Neural cell (in vitro differentiated cells): ENCODE results near the gene ACSM3. TPM values are rescaled to one million over a fixed set of nuclear protein-coding genes. Genes with fewer than 3 reads are reported as not detected.

ENCODE experiments used
- H2AFZ ChIP-seq: fragments of 200-600, 300-800 bp; sonication (generic), shearing (Covaris generic); 2 replicates; pipeline ENCODE4 v1.6.0; 2014; ENCODE audit warnings: low read depth, mild to moderate bottlenecking, antibody characterized with exemption, low read length, moderate library complexity
- H3F3A ChIP-seq: fragments of 200-600 bp; shearing (Covaris generic); 2 replicates; pipeline ENCODE4 v1.6.1; 2016; ENCODE audit warnings: mild to moderate bottlenecking, moderate library complexity, mixed read lengths, antibody characterized with exemption, low read length; ENCODE audit not compliant: insufficient read depth, poor library complexity, severe bottlenecking
- H3K27ac ChIP-seq: fragments of 200-600, 300-800 bp; sonication (generic), shearing (Covaris generic); 2 replicates; pipeline ENCODE4 v1.5.1; 2014; ENCODE audit warnings: mild to moderate bottlenecking, low read length, moderate library complexity
- H3K27me3 ChIP-seq: fragments of 300-800, 200-600 bp; sonication (generic), shearing (Covaris generic); 2 replicates; pipeline ENCODE4 v1.6.0; 2014; ENCODE audit warnings: mild to moderate bottlenecking, low read depth, low read length, moderate library complexity; ENCODE audit not compliant: insufficient read depth
- H3K36me3 ChIP-seq: fragments of 300-800, 200-600 bp; sonication (generic), shearing (Covaris generic); 2 replicates; pipeline ENCODE4 v1.5.1; 2014; ENCODE audit warnings: mild to moderate bottlenecking, antibody characterized with exemption, low read length, moderate library complexity; ENCODE audit not compliant: insufficient read depth
- H3K4me2 ChIP-seq: fragments of 300-800, 200-600 bp; sonication (generic), shearing (Covaris generic); 2 replicates; pipeline ENCODE4 v1.6.0; 2014; ENCODE audit warnings: mild to moderate bottlenecking, low read length
- H3K4me3 ChIP-seq: fragments of 300-800, 200-600 bp; sonication (generic), shearing (Covaris generic); 2 replicates; pipeline ENCODE4 v1.5.1; 2014; ENCODE audit warnings: mild to moderate bottlenecking, low read length, moderate library complexity
- H3K79me2 ChIP-seq: fragments of 200-600 bp; shearing (Covaris generic); replicated peaks from 2 replicates; pipeline ENCODE4 v1.6.0; 2014; ENCODE audit warnings: mild to moderate bottlenecking, low read length, moderate library complexity; ENCODE audit not compliant: insufficient read depth
- H3K9ac ChIP-seq: fragments of 300-800, 200-600 bp; sonication (generic), shearing (Covaris generic); 2 replicates; pipeline ENCODE4 v1.6.1; 2016; ENCODE audit warnings: mild to moderate bottlenecking, low read length, mixed read lengths
- H3K9me2 ChIP-seq: fragments of 200-600 bp; shearing (Covaris generic); 2 replicates; pipeline ENCODE4 v1.6.1; 2016; ENCODE audit warnings: mild to moderate bottlenecking, low read length, mixed read lengths; ENCODE audit not compliant: insufficient read depth
- H3K9me3 ChIP-seq: fragments of 200-600, 300-800 bp; sonication (generic), shearing (Covaris generic); 2 replicates; pipeline ENCODE4 v1.6.1; 2016; ENCODE audit warnings: mild to moderate bottlenecking, mixed run types, low read length, moderate library complexity, mixed read lengths
- H4K20me1 ChIP-seq: fragments of 200-600 bp; shearing (Covaris generic); 2 replicates; pipeline ENCODE4 v1.6.1; 2016; ENCODE audit warnings: mild to moderate bottlenecking, mixed run types; ENCODE audit not compliant: insufficient read depth
- EP300 ChIP-seq: fragments of 450-650 bp; conservative IDR thresholded peaks from 2 replicates; pipeline ENCODE4 v1.6.1; 2014; ENCODE audit warnings: antibody characterized with exemption, mild to moderate bottlenecking, moderate library complexity; ENCODE audit not compliant: poor library complexity, severe bottlenecking
- EZH2 ChIP-seq: fragments of 200-600, 300-800 bp; shearing (Covaris generic), sonication (generic); IDR thresholded peaks from 2 replicates; pipeline ENCODE4 v1.6.1; 2014; ENCODE audit warnings: antibody characterized with exemption, low read length, borderline replicate concordance, mild to moderate bottlenecking; ENCODE audit not compliant: insufficient read depth, poor library complexity, severe bottlenecking
- MXI1 ChIP-seq: fragments of 450-650 bp; conservative IDR thresholded peaks from 2 replicates; pipeline ENCODE4 v1.6.1; 2014; ENCODE audit warnings: antibody characterized with exemption, mild to moderate bottlenecking; ENCODE audit not compliant: poor library complexity, severe bottlenecking
- POLR2AphosphoS5 ChIP-seq: IDR thresholded peaks from 2 replicates; pipeline ENCODE4 v1.6.1; 2012
- RAD21 ChIP-seq: fragments of 450-650 bp; conservative IDR thresholded peaks from 2 replicates; pipeline ENCODE4 v1.6.1; 2014; ENCODE audit warnings: antibody characterized with exemption, mild to moderate bottlenecking, moderate library complexity
- REST ChIP-seq: IDR thresholded peaks from 2 replicates; pipeline ENCODE4 v1.6.1; 2012; ENCODE audit warnings: borderline replicate concordance
- SMC3 ChIP-seq: fragments of 450-650 bp; conservative IDR thresholded peaks from 2 replicates; pipeline ENCODE4 v1.6.1; 2014; ENCODE audit warnings: antibody characterized with exemption, mild to moderate bottlenecking, moderate library complexity; ENCODE audit not compliant: poor library complexity
- TAF1 ChIP-seq: IDR thresholded peaks from 2 replicates; pipeline ENCODE4 v1.6.1; 2012; ENCODE audit warnings: low read depth
- polyA plus RNA-seq: library from polyadenylated mRNA; depleted of rRNA; stranded (reverse); fragments of >200 nt; gene quantifications from 2 replicates; pipeline ENCODE4 v1.2.3, GENCODE V29; 2014
- TF ChIP-seq, protein P1 (sequence below): fragments of 450-650 bp; IDR thresholded peaks from 2 replicates; pipeline ENCODE4 v1.5.1; 2014; ENCODE audit warnings: antibody characterized with exemption, mild to moderate bottlenecking, moderate library complexity; ENCODE audit not compliant: poor library complexity, severe bottlenecking

The ACSM3 gene
- polyA plus RNA-seq, 1 donor from 2014 or later, result 0.57 TPM

DNA sequence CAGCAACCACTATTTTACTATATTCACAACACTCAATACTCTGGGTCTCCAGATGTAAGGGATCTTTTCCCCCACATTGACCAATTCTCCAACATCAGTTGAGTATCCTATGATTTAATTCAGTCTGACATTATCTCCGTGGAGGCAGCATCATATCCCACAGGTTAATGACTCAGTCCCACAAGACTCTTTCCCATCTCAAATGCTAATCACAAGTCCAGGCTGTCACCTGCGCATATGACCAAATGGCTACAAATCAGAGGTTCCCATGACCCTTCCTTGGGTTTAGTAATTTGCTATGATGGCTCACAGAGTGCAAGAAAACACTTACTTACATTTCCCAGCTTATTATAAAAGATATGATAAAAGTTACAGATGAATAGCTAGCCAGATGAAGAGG lies 18.7 kb downstream of the ACSM3 start:
- H3K79me2 ChIP-seq, result no peaks in the 10 kb centered on the region
- no peak overlapping the region for H3K4me3 ChIP-seq
- no peaks in the 10 kb centered on the region for H3F3A ChIP-seq
- no peaks in the 10 kb centered on the region for H3K27me3 ChIP-seq
- H3K9me2 ChIP-seq, result no peaks in the 10 kb centered on the region
- TF ChIP-seq REST (no peak), EZH2 (no peak), EP300 (no peak), RAD21 (no peak)
- H3K9ac ChIP-seq, result no peak overlapping the region
- H3K9me3 ChIP-seq, result no peaks in the 10 kb centered on the region
- H2AFZ ChIP-seq, result no peak overlapping the region
- H3K36me3 ChIP-seq, result no peaks in the 10 kb centered on the region
- H4K20me1 ChIP-seq, result no peaks in the 10 kb centered on the region
- no peak overlapping the region for H3K4me2 ChIP-seq
- no peak overlapping the region for H3K27ac ChIP-seq

DNA sequence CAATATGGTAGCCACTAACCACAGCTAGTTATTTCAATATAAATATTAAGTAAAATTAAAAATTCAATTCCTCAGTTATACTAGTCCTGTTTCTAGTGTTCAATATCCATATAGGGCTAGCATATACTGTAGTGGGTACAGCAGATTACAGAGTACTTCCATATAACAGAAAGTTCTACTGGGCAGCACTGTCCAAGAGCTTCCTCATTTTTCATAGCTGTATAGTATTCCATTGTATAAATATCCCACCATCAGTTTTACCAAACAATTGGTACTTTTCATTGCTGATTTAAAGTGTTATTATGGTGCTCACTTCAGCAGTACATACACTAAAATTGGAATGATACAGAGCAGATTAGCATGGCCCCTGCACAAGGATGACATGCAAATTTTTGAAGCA lies 20.4 kb downstream of the ACSM3 start:
- TF ChIP-seq REST (no peak), MXI1 (no peak), TAF1 (no peak), EZH2 (no peak), EP300 (no peak), POLR2AphosphoS5 (no peak), RAD21 (no peak), SMC3 (no peak)
- TF ChIP-seq, protein P1, sequence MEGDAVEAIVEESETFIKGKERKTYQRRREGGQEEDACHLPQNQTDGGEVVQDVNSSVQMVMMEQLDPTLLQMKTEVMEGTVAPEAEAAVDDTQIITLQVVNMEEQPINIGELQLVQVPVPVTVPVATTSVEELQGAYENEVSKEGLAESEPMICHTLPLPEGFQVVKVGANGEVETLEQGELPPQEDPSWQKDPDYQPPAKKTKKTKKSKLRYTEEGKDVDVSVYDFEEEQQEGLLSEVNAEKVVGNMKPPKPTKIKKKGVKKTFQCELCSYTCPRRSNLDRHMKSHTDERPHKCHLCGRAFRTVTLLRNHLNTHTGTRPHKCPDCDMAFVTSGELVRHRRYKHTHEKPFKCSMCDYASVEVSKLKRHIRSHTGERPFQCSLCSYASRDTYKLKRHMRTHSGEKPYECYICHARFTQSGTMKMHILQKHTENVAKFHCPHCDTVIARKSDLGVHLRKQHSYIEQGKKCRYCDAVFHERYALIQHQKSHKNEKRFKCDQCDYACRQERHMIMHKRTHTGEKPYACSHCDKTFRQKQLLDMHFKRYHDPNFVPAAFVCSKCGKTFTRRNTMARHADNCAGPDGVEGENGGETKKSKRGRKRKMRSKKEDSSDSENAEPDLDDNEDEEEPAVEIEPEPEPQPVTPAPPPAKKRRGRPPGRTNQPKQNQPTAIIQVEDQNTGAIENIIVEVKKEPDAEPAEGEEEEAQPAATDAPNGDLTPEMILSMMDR, result no peak
- Histone ChIP-seq H3K9me2 (no peaks in the 10 kb centered on the region), H3K4me2 (no peak overlapping the region), H2AFZ (no peak overlapping the region), H3K9me3 (no peaks in the 10 kb centered on the region), H3K4me3 (no peak overlapping the region), H3K79me2 (no peaks in the 10 kb centered on the region), H3F3A (no peaks in the 10 kb centered on the region), H3K36me3 (no peaks in the 10 kb centered on the region), H3K9ac (no peak overlapping the region), H3K27ac (no peak overlapping the region), H4K20me1 (no peaks in the 10 kb centered on the region), H3K27me3 (no peaks in the 10 kb centered on the region)
